ENCODE data around the gene NTNG2. TPM values are rescaled to one million over a fixed set of nuclear protein-coding genes. Genes with fewer than 3 reads are reported as not detected.

NTNG2 gene
- total RNA-seq, 2 donors from 2014 or later: 0.26 to 2.0 TPM

- ATAC-seq: no peak
- 79 to 84% methylated on average over 10 of the region's 10 CpGs for WGBS, 2 donors
- no peak overlapping the region for H3K27ac ChIP-seq
Measured at GRCh38 chr9:132216861-132217619, 55.2 kb downstream of the NTNG2 start.

GRCh38 chr9:132218208-132218607 lies 56.4 kb downstream of the NTNG2 start:
- no peak overlapping the region for H3K27ac ChIP-seq

More at GRCh38 chr9:132216861-132217619, 55.2 kb downstream of the NTNG2 start:
- peak in 1 of 4 donors; percentile 15 for DNase-seq
- no peaks in the 10 kb centered on the region for H3K36me3 ChIP-seq (replicated peaks in 1 of 2; ENCODE audit: insufficient read depth in 1 of 2, low read depth in 2 of 2)
- H3K9me3 ChIP-seq: no peaks in the 10 kb centered on the region
- no peaks in the 10 kb centered on the region for H3K27me3 ChIP-seq
- no peak overlapping the region for H3K4me3 ChIP-seq
- intact Hi-C loops (cut with DNase I): no loop called here
- peaks cover 13% of the 10 kb centered on the region for H3K4me1 ChIP-seq
- TF ChIP-seq CTCF (IDR thresholded peaks at IDR 0.05) (no peak), POLR2A (IDR thresholded peaks at IDR 0.05) (no peak)

GRCh38 chr9:132221941-132222340 lies 60.1 kb downstream of the NTNG2 start:
- Histone ChIP-seq H3K4me1 (no peaks in the 10 kb centered on the region), H3K27me3 (no peaks in the 10 kb centered on the region), H3K9me3 (no peaks in the 10 kb centered on the region), H3K36me3 (replicated peaks in 1 of 2; ENCODE audit: insufficient read depth in 1 of 2, low read depth in 2 of 2) (no peaks in the 10 kb centered on the region), H3K4me3 (no peak overlapping the region), H3K27ac (no peak overlapping the region)
- intact Hi-C loops (cut with DNase I): no loop called here
- WGBS, 2 donors: 78 to 84% methylated on average over 6 of the region's 6 CpGs
- TF ChIP-seq POLR2A (IDR thresholded peaks at IDR 0.05): no peak
- no peak for TF ChIP-seq CTCF (IDR thresholded peaks at IDR 0.05)
- ATAC-seq: no peak
- no peak for DNase-seq

More at GRCh38 chr9:132218208-132218607, 56.4 kb downstream of the NTNG2 start:
- Histone ChIP-seq H3K4me1 (peaks cover 13% of the 10 kb centered on the region), H3K36me3 (replicated peaks in 1 of 2; ENCODE audit: insufficient read depth in 1 of 2, low read depth in 2 of 2) (no peaks in the 10 kb centered on the region), H3K4me3 (no peak overlapping the region), H3K9me3 (no peaks in the 10 kb centered on the region), H3K27me3 (no peaks in the 10 kb centered on the region)
- no peak for ATAC-seq
- intact Hi-C loops (cut with DNase I): no loop called here
- WGBS, 2 donors: 73 to 76% methylated on average over 8 of the region's 8 CpGs
- no peak for DNase-seq
- TF ChIP-seq POLR2A (IDR thresholded peaks at IDR 0.05) (no peak), CTCF (IDR thresholded peaks at IDR 0.05) (no peak)

GRCh38 chr9:132224645-132225044 lies 62.8 kb downstream of the NTNG2 start:
- no peak for DNase-seq
- H3K36me3 ChIP-seq (replicated peaks in 1 of 2; ENCODE audit: insufficient read depth in 1 of 2, low read depth in 2 of 2): no peaks in the 10 kb centered on the region
- H3K4me3 ChIP-seq: no peak overlapping the region
- H3K27ac ChIP-seq: no peak overlapping the region
- intact Hi-C loops (cut with DNase I): no loop called here
- ATAC-seq: no peak
- H3K4me1 ChIP-seq: no peaks in the 10 kb centered on the region
- H3K9me3 ChIP-seq: no peaks in the 10 kb centered on the region
- WGBS, 2 donors: 75 to 87% methylated on average over 3 of the region's 3 CpGs
- H3K27me3 ChIP-seq: no peaks in the 10 kb centered on the region
- TF ChIP-seq POLR2A (IDR thresholded peaks at IDR 0.05) (no peak), CTCF (IDR thresholded peaks at IDR 0.05) (no peak)

All from body of pancreas (tissue), 4 donors.